Osteocyte (in vitro differentiated cells): Measurements from ENCODE around the gene BTC. TPM values are rescaled to one million over a fixed set of nuclear protein-coding genes. Genes with fewer than 3 reads are reported as not detected.

ENCODE experiments used
- DNase-seq: peaks from one replicate; pipeline ENCODE4 v3.0.0; 2021; ENCODE audit warnings: mixed read lengths; ENCODE audit not compliant: unreplicated experiment; ENCODE audit errors: extremely low spot score
- H3K27ac Mint-ChIP-seq: one replicate; pipeline ENCODE4 v1.8.0; 2021; ENCODE audit warnings: mild to moderate bottlenecking, mixed read lengths; ENCODE audit not compliant: unreplicated experiment
- H3K27me3 Mint-ChIP-seq: one replicate; pipeline ENCODE4 v1.8.0; 2021; ENCODE audit warnings: mixed read lengths; ENCODE audit not compliant: unreplicated experiment
- H3K36me3 Mint-ChIP-seq: one replicate; pipeline ENCODE4 v1.8.0; 2021; ENCODE audit warnings: mixed read lengths; ENCODE audit not compliant: unreplicated experiment
- H3K4me1 Mint-ChIP-seq: one replicate; pipeline ENCODE4 v1.8.0; 2021; ENCODE audit warnings: mixed read lengths; ENCODE audit not compliant: unreplicated experiment
- H3K4me3 Mint-ChIP-seq: one replicate; pipeline ENCODE4 v1.8.0; 2021; ENCODE audit warnings: mild to moderate bottlenecking, moderate library complexity, mixed read lengths; ENCODE audit not compliant: unreplicated experiment
- H3K9me3 Mint-ChIP-seq: one replicate; pipeline ENCODE4 v1.8.0; 2021; ENCODE audit warnings: mixed read lengths; ENCODE audit not compliant: unreplicated experiment
- total RNA-seq: library from RNA; stranded (reverse); gene quantifications from 2 replicates; pipeline ENCODE4 v1.2.1, GENCODE V29; 2021
- TF ChIP-seq, protein P1 (sequence below): fragments of 200-600 bp; sonication (generic); IDR thresholded peaks from 2 replicates; pipeline ENCODE4 v1.5.0; 2021; ENCODE audit warnings: antibody characterized with exemption, mild to moderate bottlenecking, moderate library complexity

Gene BTC
- total RNA-seq, 1 donor from 2014 or later, result 0.27 TPM

DNA sequence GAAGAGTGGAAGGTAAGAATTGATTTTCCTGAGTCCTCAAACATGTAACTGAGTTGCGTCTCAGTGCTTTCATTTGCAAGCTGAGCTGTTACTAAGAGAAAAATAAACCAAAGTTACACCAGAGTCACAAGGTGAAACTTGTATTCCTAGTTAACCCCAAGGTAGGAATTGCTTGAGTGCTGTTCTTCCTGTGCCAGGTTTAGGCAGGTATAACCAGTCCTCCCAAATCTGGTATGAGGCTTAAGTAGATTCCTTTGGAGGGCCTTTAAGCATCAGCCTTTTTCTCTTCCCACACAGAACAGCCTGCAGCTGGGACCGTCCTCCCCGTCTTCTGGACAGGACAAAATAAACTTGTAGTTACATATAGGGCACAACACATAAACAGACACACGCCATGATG, 2.3 kb upstream of the BTC start:
- H3K27me3 Mint-ChIP-seq, result peaks cover 71% of the 10 kb centered on the region
- TF ChIP-seq, protein P1, sequence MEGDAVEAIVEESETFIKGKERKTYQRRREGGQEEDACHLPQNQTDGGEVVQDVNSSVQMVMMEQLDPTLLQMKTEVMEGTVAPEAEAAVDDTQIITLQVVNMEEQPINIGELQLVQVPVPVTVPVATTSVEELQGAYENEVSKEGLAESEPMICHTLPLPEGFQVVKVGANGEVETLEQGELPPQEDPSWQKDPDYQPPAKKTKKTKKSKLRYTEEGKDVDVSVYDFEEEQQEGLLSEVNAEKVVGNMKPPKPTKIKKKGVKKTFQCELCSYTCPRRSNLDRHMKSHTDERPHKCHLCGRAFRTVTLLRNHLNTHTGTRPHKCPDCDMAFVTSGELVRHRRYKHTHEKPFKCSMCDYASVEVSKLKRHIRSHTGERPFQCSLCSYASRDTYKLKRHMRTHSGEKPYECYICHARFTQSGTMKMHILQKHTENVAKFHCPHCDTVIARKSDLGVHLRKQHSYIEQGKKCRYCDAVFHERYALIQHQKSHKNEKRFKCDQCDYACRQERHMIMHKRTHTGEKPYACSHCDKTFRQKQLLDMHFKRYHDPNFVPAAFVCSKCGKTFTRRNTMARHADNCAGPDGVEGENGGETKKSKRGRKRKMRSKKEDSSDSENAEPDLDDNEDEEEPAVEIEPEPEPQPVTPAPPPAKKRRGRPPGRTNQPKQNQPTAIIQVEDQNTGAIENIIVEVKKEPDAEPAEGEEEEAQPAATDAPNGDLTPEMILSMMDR, result no peak
- H3K36me3 Mint-ChIP-seq, result no peaks in the 10 kb centered on the region
- no peak overlapping the region for H3K27ac Mint-ChIP-seq
- H3K4me3 Mint-ChIP-seq, result no peak overlapping the region
- DNase-seq, result no peak
- H3K4me1 Mint-ChIP-seq, result peaks cover 10% of the 10 kb centered on the region
- H3K9me3 Mint-ChIP-seq, result no peaks in the 10 kb centered on the region

DNA sequence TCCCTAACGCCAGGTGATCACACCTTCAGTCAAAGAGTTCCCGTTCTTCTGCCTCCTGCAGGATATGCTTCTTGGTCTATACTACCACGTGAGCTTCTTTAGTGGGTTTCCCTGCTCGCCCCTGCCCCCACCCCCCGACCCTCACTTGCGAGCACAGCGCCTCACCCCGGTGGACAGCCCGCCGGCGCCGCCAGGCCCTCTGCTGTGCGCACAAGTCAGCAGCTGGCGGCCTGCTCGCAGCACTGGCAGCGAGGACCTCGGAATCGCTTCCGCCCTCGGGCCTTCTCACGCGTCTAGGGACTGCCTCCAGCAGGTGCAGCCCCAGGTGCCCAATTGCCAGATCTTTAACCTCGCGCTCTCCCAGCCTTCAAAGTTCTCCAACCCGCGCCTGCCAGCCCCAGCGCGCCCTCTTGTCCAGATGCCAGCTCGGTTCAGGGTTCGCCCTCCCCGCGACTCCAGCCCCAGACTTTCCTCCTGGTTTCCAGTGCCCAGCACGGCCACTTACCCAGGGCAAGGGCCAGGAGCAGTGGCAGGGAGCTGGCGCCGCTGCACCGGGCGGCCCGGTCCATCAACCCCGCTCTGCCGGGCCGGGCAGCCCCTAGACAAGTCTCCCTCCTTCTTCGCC, 454 bp downstream of the BTC start:
- Mint-ChIP-seq H3K4me1 (peaks cover 10% of the 10 kb centered on the region), H3K9me3 (no peaks in the 10 kb centered on the region), H3K27ac (peak overlapping the region; percentile 68), H3K27me3 (peaks cover 69% of the 10 kb centered on the region), H3K36me3 (no peaks in the 10 kb centered on the region), H3K4me3 (peak overlapping the region; percentile 89)
- TF ChIP-seq, protein P1, result peak; percentile 52
- DNase-seq, result no peak

DNA sequence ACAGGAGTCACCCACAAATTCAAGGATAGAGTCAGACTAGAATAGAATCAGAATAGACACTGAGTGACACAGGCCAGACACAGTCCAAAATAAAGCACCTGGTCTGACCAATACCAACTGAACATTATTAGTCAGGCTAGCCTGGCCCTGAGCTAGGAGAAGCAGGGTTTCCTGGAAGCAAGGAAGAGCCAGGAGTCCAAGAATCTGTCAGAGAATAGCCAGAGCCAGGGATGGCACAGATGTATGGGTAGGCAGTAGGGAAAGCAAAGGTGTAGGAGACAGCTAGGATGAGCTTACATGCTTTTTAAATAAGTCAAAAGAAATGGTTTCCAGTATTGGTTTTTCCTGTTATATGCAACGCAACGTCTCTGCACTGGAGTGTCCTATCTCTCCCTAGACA, 3.7 kb downstream of the BTC start:
- no peak overlapping the region for H3K27ac Mint-ChIP-seq
- no peak for DNase-seq
- no peaks in the 10 kb centered on the region for H3K9me3 Mint-ChIP-seq
- no peak overlapping the region for H3K4me3 Mint-ChIP-seq
- H3K27me3 Mint-ChIP-seq, result peaks cover 72% of the 10 kb centered on the region
- TF ChIP-seq, protein P1, result no peak
- peaks cover 10% of the 10 kb centered on the region for H3K4me1 Mint-ChIP-seq
- H3K36me3 Mint-ChIP-seq, result no peaks in the 10 kb centered on the region

DNA sequence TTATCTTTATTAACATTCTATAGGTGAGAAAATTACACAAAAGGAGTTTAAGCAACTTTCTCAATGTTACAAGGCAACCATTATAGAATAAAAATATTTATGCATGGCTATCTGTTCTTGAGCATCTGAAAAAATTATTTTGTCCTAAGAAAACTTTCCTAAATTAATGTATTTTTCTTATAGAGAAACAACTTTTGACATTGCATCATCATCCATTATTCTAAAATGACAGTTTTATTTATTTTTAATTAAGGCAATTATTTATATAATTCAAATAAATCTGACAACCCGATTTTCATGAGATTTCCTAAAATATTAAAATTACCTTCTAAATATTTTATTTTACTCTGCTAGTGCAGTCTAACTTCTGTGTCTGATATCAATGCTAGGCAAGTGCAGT, 4.8 kb downstream of the BTC start:
- Mint-ChIP-seq H3K9me3 (no peaks in the 10 kb centered on the region), H3K27me3 (peaks cover 73% of the 10 kb centered on the region)

DNA sequence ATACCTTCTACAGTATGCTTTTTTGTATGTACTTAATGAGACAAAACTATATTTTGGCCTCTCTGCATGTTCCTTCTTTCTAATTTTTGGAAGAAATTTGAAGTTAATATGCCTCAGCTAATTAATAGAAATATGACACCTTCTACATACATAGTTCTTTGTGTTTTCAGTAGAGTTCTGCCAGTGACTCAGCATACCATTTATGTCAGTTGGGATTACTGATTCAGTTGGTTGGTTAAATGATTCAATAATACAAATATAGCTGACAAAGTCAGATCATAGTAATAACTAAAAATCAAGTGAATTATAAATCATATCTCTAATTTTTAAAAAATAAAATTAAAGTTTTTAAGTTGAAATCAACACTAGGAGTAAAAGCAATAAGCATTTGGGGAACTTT, 16.8 kb downstream of the BTC start:
- DNase-seq, result no peak
- no peak overlapping the region for H3K27ac Mint-ChIP-seq
- no peaks in the 10 kb centered on the region for H3K36me3 Mint-ChIP-seq
- TF ChIP-seq, protein P1, result no peak
- H3K4me3 Mint-ChIP-seq, result no peak overlapping the region
- H3K27me3 Mint-ChIP-seq, result peaks cover 10% of the 10 kb centered on the region
- no peaks in the 10 kb centered on the region for H3K4me1 Mint-ChIP-seq
- H3K9me3 Mint-ChIP-seq, result no peaks in the 10 kb centered on the region

More for the DNA sequence above, 4.8 kb downstream of the BTC start:
- peaks cover 8% of the 10 kb centered on the region for H3K4me1 Mint-ChIP-seq
- no peaks in the 10 kb centered on the region for H3K36me3 Mint-ChIP-seq
- TF ChIP-seq, protein P1, result no peak
- no peak overlapping the region for H3K4me3 Mint-ChIP-seq
- no peak for DNase-seq
- H3K27ac Mint-ChIP-seq, result no peak overlapping the region
